Activated CD8-positive, alpha-beta T cell treated with anti-CD3 and anti-CD28 coated beads for 36 hours (primary cell): ENCODE measurements around the gene FIGLA. TPM values are rescaled to one million over a fixed set of nuclear protein-coding genes. Genes with fewer than 3 reads are reported as not detected.

ENCODE experiments used
- ATAC-seq: fragments of 200-7000 bp; cut with Tn5 transposase; one replicate; pipeline ENCODE4 v1.10.0; 2021; ENCODE audit warnings: mild to moderate bottlenecking, moderate library complexity
- CTCF ChIA-PET: fragments of 350-600 bp; sonication (Branson Sonifier 250); formaldehyde crosslinking; loops from one replicate; lab custom pipeline; 2021; ENCODE audit warnings: antibody characterized with exemption; lab: Charles Lee
- POLR2A ChIA-PET: fragments of 350-600 bp; sonication (Branson Sonifier 250); formaldehyde crosslinking; loops from one replicate; lab custom pipeline; 2021; ENCODE audit warnings: antibody characterized with exemption; lab: Charles Lee
- DNase-seq: peaks from one replicate; pipeline ENCODE4 v3.0.0-alpha.2; 2020
- H3K27ac Mint-ChIP-seq: one replicate; pipeline ENCODE4 v1.8.0; 2021; ENCODE audit warnings: mild to moderate bottlenecking, mixed read lengths
- H3K27me3 Mint-ChIP-seq: one replicate; pipeline ENCODE4 v1.8.0; 2021; ENCODE audit warnings: mixed read lengths
- H3K36me3 Mint-ChIP-seq: one replicate; pipeline ENCODE4 v1.8.0; 2021; ENCODE audit warnings: low read depth, mixed read lengths
- H3K4me1 Mint-ChIP-seq: one replicate; pipeline ENCODE4 v1.8.0; 2021; ENCODE audit warnings: low read depth, mixed read lengths
- H3K4me3 Mint-ChIP-seq: one replicate; pipeline ENCODE4 v1.8.0; 2021; ENCODE audit warnings: mild to moderate bottlenecking, moderate library complexity, mixed read lengths
- H3K9me3 Mint-ChIP-seq: one replicate; pipeline ENCODE4 v1.8.0; 2021; ENCODE audit warnings: mixed read lengths
- intact Hi-C: fragments of 100-400 bp; cut with micrococcal nuclease; formaldehyde crosslinking; loops from one replicate; pipeline ENCODE4 v1.10.0; 2022
- total RNA-seq, 2 experiments: library from RNA; stranded (reverse); gene quantifications; one replicate each; pipeline ENCODE4 v1.2.3, GENCODE V29; 2021
- TF ChIP-seq, protein P1 (sequence below): fragments of 200-600 bp; IDR thresholded peaks from one replicate; pipeline ENCODE4 v1.8.0; 2022; ENCODE audit warnings: antibody characterized with exemption, mild to moderate bottlenecking

FIGLA gene
- total RNA-seq, 2 experiments from 2014 or later: not detected

GRCh38 chr2:70816726-70817125, 26.3 kb upstream of the FIGLA start:
- DNase-seq: no peak
- ChIA-PET CTCF (interaction anchor here (1.2 kb wide), 1 partner anchor 9 kb away, joined by 3 read pairs; no protein-coding TSS in a partner anchor), POLR2A (no interaction called here)
- peaks cover 4% of the 10 kb centered on the region for H3K27me3 Mint-ChIP-seq
- no peaks in the 10 kb centered on the region for H3K9me3 Mint-ChIP-seq
- TF ChIP-seq, protein P1, sequence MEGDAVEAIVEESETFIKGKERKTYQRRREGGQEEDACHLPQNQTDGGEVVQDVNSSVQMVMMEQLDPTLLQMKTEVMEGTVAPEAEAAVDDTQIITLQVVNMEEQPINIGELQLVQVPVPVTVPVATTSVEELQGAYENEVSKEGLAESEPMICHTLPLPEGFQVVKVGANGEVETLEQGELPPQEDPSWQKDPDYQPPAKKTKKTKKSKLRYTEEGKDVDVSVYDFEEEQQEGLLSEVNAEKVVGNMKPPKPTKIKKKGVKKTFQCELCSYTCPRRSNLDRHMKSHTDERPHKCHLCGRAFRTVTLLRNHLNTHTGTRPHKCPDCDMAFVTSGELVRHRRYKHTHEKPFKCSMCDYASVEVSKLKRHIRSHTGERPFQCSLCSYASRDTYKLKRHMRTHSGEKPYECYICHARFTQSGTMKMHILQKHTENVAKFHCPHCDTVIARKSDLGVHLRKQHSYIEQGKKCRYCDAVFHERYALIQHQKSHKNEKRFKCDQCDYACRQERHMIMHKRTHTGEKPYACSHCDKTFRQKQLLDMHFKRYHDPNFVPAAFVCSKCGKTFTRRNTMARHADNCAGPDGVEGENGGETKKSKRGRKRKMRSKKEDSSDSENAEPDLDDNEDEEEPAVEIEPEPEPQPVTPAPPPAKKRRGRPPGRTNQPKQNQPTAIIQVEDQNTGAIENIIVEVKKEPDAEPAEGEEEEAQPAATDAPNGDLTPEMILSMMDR: no peak
- H3K36me3 Mint-ChIP-seq: no peaks in the 10 kb centered on the region
- no peak overlapping the region for H3K4me3 Mint-ChIP-seq
- H3K4me1 Mint-ChIP-seq: no peaks in the 10 kb centered on the region
- ATAC-seq: no peak
- intact Hi-C loops: no loop called here
- no peak overlapping the region for H3K27ac Mint-ChIP-seq

GRCh38 chr2:70808983-70809958, 18.8 kb upstream of the FIGLA start:
- intact Hi-C loops: no loop called here
- Mint-ChIP-seq H3K4me3 (no peak overlapping the region), H3K9me3 (no peaks in the 10 kb centered on the region), H3K4me1 (no peaks in the 10 kb centered on the region), H3K27me3 (peaks cover 4% of the 10 kb centered on the region), H3K36me3 (no peaks in the 10 kb centered on the region), H3K27ac (no peak overlapping the region)
- CTCF ChIA-PET: interaction anchor here (0.6 to 0.9 kb wide), 2 partner anchors 21 to 151 kb away, joined by 3 read pairs; no protein-coding TSS in a partner anchor
- ATAC-seq (no peak), DNase-seq (no peak)
- POLR2A ChIA-PET: no interaction called here
- TF ChIP-seq, protein P1: no peak

DNA sequence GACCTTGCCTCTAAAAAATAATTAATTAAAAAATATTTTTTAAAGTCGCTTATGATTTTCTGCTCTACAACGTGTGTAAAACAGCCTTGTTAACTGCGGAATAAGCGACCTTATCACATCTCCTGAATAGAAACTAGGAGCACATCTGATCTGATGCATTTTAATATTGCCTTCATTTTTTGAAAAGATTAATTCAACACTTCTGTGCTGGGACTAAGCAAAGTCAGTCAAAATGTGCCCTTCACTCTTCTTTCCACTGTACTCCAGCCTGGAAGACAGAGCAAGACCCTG, 17.3 kb upstream of the FIGLA start:
- intact Hi-C loops: no loop called here
- Mint-ChIP-seq H3K36me3 (no peaks in the 10 kb centered on the region), H3K9me3 (no peaks in the 10 kb centered on the region), H3K27ac (no peak overlapping the region), H3K27me3 (peaks cover 4% of the 10 kb centered on the region), H3K4me3 (no peak overlapping the region), H3K4me1 (no peaks in the 10 kb centered on the region)
- DNase-seq: no peak
- ChIA-PET POLR2A (no interaction called here), CTCF (interaction anchor here (1.2 kb wide), 1 partner anchor 9 kb away, joined by 3 read pairs; no protein-coding TSS in a partner anchor)
- TF ChIP-seq, protein P1: no peak
- ATAC-seq: no peak

GRCh38 chr2:70807102-70807827, 16.8 kb upstream of the FIGLA start:
- DNase-seq (no peak), ATAC-seq (no peak)
- POLR2A ChIA-PET: no interaction called here
- TF ChIP-seq, protein P1: no peak
- H3K4me1 Mint-ChIP-seq: no peaks in the 10 kb centered on the region
- CTCF ChIA-PET: interaction anchor here (1.2 kb wide), 1 partner anchor 9 kb away, joined by 3 read pairs; no protein-coding TSS in a partner anchor
- H3K36me3 Mint-ChIP-seq: no peaks in the 10 kb centered on the region
- no peak overlapping the region for H3K4me3 Mint-ChIP-seq
- intact Hi-C loops: no loop called here
- no peak overlapping the region for H3K27ac Mint-ChIP-seq
- H3K27me3 Mint-ChIP-seq: peaks cover 4% of the 10 kb centered on the region
- H3K9me3 Mint-ChIP-seq: no peaks in the 10 kb centered on the region
